Mammary epithelial cell (primary cell): ENCODE data around the gene GGNBP2.

ENCODE experiments used
- CTCF ChIP-seq, 2 donors: IDR thresholded peaks in 1 of 2; conservative IDR thresholded peaks in 1 of 2; 2 replicates each; pipeline ENCODE4 v1.5.1; 2011 to 2012; ENCODE audit warnings: inconsistent platforms in 2 of 2, low read length in 2 of 2, mild to moderate bottlenecking in 2 of 2, control low read depth in 1 of 2, low read depth in 1 of 2; ENCODE audit not compliant: insufficient read depth in 1 of 2; ENCODE audit errors: extremely low read depth in 1 of 2
- EZH2 ChIP-seq: IDR thresholded peaks from 2 replicates; pipeline ENCODE4 v1.6.1; 2012; ENCODE audit warnings: low read length, inconsistent platforms, borderline replicate concordance

DNA sequence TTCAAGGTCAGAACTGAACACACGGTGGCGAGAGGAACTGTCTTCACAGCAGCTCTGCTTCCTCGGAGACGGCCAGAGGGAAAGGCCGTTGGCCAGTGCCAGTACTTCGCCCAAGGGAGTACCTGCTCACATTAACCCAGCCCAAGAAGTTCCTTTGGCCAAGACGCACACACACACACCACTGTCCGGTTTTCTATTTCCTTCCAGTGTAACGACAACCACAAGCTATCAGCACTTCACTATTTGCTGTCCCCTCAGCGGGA is 744 bp upstream of the GGNBP2 start:
- peak in 1 of 2 donors; percentile 30 for TF ChIP-seq CTCF (conservative IDR thresholded peaks at IDR 0.05 in 1 of 2, IDR thresholded peaks at IDR 0.05 in 1 of 2; ENCODE audit: extremely low read depth in 1 of 2, insufficient read depth in 1 of 2, low read depth in 1 of 2, low read length in 2 of 2)
- TF ChIP-seq EZH2 = no peak
